ENCODE results near the gene ZNF280B. TPM values are rescaled to one million over a fixed set of nuclear protein-coding genes. Genes with fewer than 3 reads are reported as not detected.

Gene ZNF280B
- total and polyA plus RNA-seq, 2 donors (not counting 3 experiments of a cell fraction or from before 2014, with no cell fraction given) = 1.5 to 3.1 TPM

GRCh38 chr22:22538226-22538989, 29.9 kb upstream of the ZNF280B start:
- POLR2A ChIA-PET = no interaction called here
- dilution Hi-C loops (cut with MboI; ENCODE audit: extremely low pct_ligation_motif_present, low sequenced_read_pairs) = no loop called here

More at GRCh38 chr22:22538226-22538989, 29.9 kb upstream of the ZNF280B start:
- H3K4me2 ChIP-seq (ENCODE audit: insufficient read depth, low read length) = no peak overlapping the region
- no peak overlapping the region for H2AFZ ChIP-seq (ENCODE audit: low read depth, low read length)
- CTCF ChIA-PET = interaction anchor here (1.3 kb wide), 1 partner anchor 38 kb away, joined by 7 read pairs; no protein-coding TSS in a partner anchor
- peaks cover 0 to 3% of the 10 kb centered on the region in 2 experiments for H3K27me3 ChIP-seq (ENCODE audit: control insufficient read depth in 2 of 2, insufficient read depth in 2 of 2, low read length in 2 of 2)
- DNase-seq (ENCODE audit: low read depth, low spot score) (no peak), FAIRE-seq (no peak)
- TF ChIP-seq GATA2 (IDR thresholded peaks at IDR 0.05; ENCODE audit: insufficient read depth, insufficient read length, low read depth, low read length) (no peak), POLR2AphosphoS5 (IDR thresholded peaks at IDR 0.05; ENCODE audit: insufficient read depth, low read depth, low read length) (no peak), EZH2 (IDR thresholded peaks at IDR 0.05; ENCODE audit: borderline replicate concordance, low read depth, low read length, severe bottlenecking) (no peak), MYC (IDR thresholded peaks at IDR 0.05; ENCODE audit: low read depth, low read length) (no peak), FOS (IDR thresholded peaks at IDR 0.05; ENCODE audit: borderline replicate concordance, insufficient read depth, low read length) (no peak), POLR2A (IDR thresholded peaks at IDR 0.05; ENCODE audit: low read depth, low read length) (no peak), JUN (IDR thresholded peaks at IDR 0.05; ENCODE audit: borderline replicate concordance, insufficient read depth, insufficient read length, low read depth) (no peak)
- TF ChIP-seq, protein P1, sequence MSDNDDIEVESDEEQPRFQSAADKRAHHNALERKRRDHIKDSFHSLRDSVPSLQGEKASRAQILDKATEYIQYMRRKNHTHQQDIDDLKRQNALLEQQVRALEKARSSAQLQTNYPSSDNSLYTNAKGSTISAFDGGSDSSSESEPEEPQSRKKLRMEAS (IDR thresholded peaks at IDR 0.05; ENCODE audit: insufficient read depth, insufficient read length) = no peak
- TF ChIP-seq, protein P2, sequence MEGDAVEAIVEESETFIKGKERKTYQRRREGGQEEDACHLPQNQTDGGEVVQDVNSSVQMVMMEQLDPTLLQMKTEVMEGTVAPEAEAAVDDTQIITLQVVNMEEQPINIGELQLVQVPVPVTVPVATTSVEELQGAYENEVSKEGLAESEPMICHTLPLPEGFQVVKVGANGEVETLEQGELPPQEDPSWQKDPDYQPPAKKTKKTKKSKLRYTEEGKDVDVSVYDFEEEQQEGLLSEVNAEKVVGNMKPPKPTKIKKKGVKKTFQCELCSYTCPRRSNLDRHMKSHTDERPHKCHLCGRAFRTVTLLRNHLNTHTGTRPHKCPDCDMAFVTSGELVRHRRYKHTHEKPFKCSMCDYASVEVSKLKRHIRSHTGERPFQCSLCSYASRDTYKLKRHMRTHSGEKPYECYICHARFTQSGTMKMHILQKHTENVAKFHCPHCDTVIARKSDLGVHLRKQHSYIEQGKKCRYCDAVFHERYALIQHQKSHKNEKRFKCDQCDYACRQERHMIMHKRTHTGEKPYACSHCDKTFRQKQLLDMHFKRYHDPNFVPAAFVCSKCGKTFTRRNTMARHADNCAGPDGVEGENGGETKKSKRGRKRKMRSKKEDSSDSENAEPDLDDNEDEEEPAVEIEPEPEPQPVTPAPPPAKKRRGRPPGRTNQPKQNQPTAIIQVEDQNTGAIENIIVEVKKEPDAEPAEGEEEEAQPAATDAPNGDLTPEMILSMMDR (IDR thresholded peaks at IDR 0.05; ENCODE audit: extremely low read depth in 1 of 2, insufficient read depth in 1 of 2, low read depth in 1 of 2, low read length in 2 of 2) = no peak
- H3K27ac ChIP-seq (ENCODE audit: insufficient read depth, low read depth, low read length) = no peak overlapping the region
- intact Hi-C loops (cut with micrococcal nuclease) = no loop called here
- H4K20me1 ChIP-seq (replicated peaks; ENCODE audit: control insufficient read depth, extremely low read depth, insufficient read depth, low read length) = no peaks in the 10 kb centered on the region
- H3K9me1 ChIP-seq (replicated peaks; ENCODE audit: control insufficient read depth, extremely low read depth, insufficient read depth, low read length) = no peaks in the 10 kb centered on the region
- no peaks in the 10 kb centered on the region for H3K79me2 ChIP-seq (ENCODE audit: control insufficient read depth, insufficient read depth, low read length)
- no peaks in the 10 kb centered on the region for H3K4me1 ChIP-seq (ENCODE audit: control insufficient read depth, extremely low read depth, insufficient read depth, low read length)
- BruUV-seq (replicated peaks) = no TSS peak
- H3K36me3 ChIP-seq (ENCODE audit: control insufficient read depth in 2 of 2, extremely low read depth in 1 of 2, insufficient read depth in 2 of 2, low read length in 2 of 2) = no peaks in the 10 kb centered on the region
- H3K9ac ChIP-seq (replicated peaks; ENCODE audit: extremely low read depth, insufficient read depth, low read length) = no peak overlapping the region
- H3K4me3 ChIP-seq (replicated peaks in 1 of 3; ENCODE audit: insufficient read depth in 1 of 3, low read depth in 1 of 3, low read length in 3 of 3) = no peak overlapping the region
- H3K9me3 ChIP-seq (replicated peaks; ENCODE audit: control insufficient read depth, insufficient read depth, low read length) = no peaks in the 10 kb centered on the region
